ENCODE data around the gene CDH4. TPM values are rescaled to one million over a fixed set of nuclear protein-coding genes. Genes with fewer than 3 reads are reported as not detected.

Gene CDH4
- total RNA-seq, 1 donor from 2014 or later = 0.06 TPM

DNA sequence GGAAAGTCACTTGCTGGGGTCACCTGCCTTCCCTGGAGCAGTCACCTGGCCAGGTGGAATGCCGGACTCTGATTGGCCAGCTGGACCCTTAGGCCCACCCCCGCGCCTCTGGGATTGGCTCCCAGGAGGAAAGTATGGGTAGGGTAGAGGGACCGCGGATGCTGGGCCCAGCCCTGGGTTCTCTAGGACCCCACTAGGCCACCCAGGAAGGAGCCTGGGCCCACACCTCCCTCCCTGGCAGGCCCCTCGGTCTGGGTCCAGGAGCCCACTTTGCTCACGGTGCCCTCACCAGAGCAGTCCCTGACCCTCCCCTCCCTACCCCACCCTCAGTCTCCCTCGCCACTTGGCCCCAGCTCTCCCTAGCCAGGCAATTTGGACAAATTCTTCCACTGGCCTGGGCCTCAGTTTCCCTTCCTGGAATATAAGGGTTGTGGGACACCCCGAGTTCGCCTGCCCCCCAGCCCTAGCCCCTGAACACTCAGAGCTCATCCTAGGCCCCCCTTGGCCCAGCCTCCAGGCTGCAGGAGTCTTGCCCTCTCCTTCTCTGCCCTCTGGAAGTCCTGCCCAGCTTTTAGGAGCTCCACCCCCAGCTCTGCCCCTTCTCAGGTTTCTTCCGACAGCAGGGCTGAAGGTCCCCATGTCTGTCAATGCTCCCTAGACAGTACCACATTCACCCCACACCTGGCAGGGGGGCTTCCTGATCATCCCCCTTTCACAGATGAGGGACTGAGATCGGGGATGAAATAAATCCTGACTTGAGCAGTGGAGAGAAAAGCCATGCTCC is 514.0 kb downstream of the CDH4 start:
- TF ChIP-seq, protein P1, sequence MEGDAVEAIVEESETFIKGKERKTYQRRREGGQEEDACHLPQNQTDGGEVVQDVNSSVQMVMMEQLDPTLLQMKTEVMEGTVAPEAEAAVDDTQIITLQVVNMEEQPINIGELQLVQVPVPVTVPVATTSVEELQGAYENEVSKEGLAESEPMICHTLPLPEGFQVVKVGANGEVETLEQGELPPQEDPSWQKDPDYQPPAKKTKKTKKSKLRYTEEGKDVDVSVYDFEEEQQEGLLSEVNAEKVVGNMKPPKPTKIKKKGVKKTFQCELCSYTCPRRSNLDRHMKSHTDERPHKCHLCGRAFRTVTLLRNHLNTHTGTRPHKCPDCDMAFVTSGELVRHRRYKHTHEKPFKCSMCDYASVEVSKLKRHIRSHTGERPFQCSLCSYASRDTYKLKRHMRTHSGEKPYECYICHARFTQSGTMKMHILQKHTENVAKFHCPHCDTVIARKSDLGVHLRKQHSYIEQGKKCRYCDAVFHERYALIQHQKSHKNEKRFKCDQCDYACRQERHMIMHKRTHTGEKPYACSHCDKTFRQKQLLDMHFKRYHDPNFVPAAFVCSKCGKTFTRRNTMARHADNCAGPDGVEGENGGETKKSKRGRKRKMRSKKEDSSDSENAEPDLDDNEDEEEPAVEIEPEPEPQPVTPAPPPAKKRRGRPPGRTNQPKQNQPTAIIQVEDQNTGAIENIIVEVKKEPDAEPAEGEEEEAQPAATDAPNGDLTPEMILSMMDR (IDR thresholded peaks at IDR 0.05) = no peak
- ATAC-seq = no peak
- Histone ChIP-seq H3K36me3 (no peaks in the 10 kb centered on the region), H3K9me3 (no peaks in the 10 kb centered on the region), H3K27me3 (ENCODE audit: low read depth) (peaks cover 21% of the 10 kb centered on the region), H3K4me1 (no peaks in the 10 kb centered on the region), H3K27ac (no peak overlapping the region), H3K4me3 (no peak overlapping the region)
- intact Hi-C loops (cut with DNase I) = no loop called here
- DNase-seq = no peak

DNA sequence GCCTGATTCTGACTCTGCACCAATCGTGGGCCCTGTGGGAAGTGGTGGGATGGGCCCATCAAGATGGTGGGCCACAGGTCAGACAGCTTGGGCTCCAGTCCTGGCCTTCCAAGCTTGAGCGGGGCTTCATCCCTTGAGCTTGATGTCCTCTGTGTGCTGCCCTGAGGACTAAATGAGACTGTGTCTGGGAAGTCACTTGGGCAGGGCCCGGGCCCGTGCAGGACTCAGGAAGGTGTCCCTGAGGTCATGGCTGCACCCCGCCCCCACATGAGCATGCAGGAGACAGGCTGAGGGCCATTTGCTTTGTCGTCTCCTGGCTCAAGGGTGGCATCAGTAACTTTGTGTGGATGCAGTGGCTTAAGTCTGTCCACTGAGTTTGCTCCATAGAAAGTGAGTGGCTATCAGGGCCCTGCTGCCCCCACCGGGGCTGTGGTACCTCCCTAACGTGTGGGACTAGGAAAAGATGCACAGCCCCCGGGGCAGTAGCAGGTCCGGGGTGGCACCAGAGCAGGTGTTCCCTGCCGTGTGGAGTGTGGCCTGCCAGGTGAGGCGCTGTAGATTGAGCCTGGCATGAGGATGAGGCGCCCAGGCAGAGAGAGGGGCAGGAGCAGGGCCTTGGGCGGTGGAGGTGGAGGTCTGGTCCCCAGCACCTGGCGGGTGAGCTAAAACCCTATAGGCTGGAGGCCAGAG is 515.0 kb downstream of the CDH4 start:
- H3K36me3 ChIP-seq = no peaks in the 10 kb centered on the region
- peaks cover 21% of the 10 kb centered on the region for H3K27me3 ChIP-seq (ENCODE audit: low read depth)
- no peaks in the 10 kb centered on the region for H3K4me1 ChIP-seq
- TF ChIP-seq, protein P1 (IDR thresholded peaks at IDR 0.05) = no peak
- H3K9me3 ChIP-seq = no peaks in the 10 kb centered on the region
- no peak overlapping the region for H3K27ac ChIP-seq
- H3K4me3 ChIP-seq = no peak overlapping the region
- no peak for ATAC-seq
- intact Hi-C loops (cut with DNase I) = no loop called here
- no peak for DNase-seq

DNA sequence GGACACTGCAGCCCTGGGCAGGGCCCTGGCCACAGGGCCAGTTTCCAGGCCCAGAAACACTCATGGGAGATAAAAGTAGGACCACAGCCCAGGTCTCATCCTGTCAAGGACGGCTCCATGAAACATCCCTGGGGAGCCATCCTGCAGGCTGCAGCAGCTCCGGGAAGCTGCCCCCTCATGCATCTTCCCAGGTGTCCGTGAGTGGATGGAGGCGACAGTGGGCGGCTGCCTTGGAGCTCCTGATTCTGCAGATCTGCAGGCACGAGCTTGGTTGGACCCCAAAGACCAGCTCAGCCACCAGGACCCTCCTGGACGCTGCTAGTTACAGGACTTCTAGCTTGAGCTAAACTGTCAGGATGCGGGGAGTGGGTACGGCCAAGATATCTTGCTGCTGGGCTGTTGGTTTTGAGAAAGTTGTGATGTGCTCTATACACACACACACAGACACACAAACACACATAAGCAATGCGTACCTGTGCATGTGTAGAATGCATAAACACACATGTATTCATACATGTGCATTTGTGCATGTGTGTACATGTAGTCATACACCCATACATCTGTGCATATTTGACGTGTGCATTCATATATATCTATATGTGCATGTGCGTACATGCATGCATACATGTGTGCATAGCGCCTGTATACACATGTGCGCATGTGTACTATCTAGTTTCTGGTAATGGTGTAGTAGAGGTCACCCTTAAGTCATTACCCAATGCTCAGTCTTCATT is 515.9 kb downstream of the CDH4 start:
- ATAC-seq (no peak), DNase-seq (no peak)
- intact Hi-C loops (cut with DNase I) = no loop called here
- Histone ChIP-seq H3K4me3 (no peak overlapping the region), H3K36me3 (no peaks in the 10 kb centered on the region), H3K4me1 (no peaks in the 10 kb centered on the region), H3K9me3 (no peaks in the 10 kb centered on the region), H3K27me3 (ENCODE audit: low read depth) (peaks cover 21% of the 10 kb centered on the region), H3K27ac (no peak overlapping the region)
- TF ChIP-seq, protein P1 (IDR thresholded peaks at IDR 0.05) = no peak

DNA sequence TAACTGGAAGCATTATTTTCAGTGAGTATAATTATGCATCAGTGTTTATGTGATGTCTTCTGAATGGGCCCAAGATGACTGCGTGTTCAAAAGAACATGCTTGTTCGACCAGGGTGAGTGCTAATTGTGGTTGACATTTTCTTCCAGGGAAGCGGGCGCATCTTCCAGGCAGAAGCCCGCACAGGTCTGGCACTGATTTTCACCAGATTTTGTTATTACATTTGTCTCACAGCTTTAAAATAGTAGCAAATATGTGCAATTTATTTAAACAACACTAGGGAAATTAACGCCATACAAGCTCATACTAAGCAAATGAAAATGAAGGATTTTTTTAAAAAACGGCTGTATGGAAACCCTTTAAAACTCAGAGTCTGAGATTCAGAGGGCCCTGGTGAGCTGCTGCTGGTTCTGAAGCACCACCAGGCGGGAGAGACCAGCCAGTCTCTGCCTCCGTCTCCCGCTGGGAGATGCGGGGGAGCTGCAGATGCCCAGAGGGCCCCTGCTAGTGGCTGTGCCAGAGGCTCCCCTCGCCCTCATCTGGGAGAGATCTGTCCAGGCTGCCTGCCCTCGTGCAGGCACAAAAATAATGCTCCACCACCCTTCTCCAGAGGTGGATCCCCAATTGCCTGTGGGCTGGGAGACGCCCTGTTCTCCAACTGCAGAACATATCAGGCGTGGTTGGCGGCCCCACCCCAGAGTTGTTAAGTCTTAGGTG is 516.7 kb downstream of the CDH4 start:
- Histone ChIP-seq H3K4me3 (no peak overlapping the region), H3K36me3 (no peaks in the 10 kb centered on the region), H3K4me1 (no peaks in the 10 kb centered on the region), H3K27me3 (ENCODE audit: low read depth) (peaks cover 17% of the 10 kb centered on the region), H3K9me3 (no peaks in the 10 kb centered on the region), H3K27ac (no peak overlapping the region)
- intact Hi-C loops (cut with DNase I) = no loop called here
- TF ChIP-seq, protein P1 (IDR thresholded peaks at IDR 0.05) = no peak
- ATAC-seq (no peak), DNase-seq (no peak)

DNA sequence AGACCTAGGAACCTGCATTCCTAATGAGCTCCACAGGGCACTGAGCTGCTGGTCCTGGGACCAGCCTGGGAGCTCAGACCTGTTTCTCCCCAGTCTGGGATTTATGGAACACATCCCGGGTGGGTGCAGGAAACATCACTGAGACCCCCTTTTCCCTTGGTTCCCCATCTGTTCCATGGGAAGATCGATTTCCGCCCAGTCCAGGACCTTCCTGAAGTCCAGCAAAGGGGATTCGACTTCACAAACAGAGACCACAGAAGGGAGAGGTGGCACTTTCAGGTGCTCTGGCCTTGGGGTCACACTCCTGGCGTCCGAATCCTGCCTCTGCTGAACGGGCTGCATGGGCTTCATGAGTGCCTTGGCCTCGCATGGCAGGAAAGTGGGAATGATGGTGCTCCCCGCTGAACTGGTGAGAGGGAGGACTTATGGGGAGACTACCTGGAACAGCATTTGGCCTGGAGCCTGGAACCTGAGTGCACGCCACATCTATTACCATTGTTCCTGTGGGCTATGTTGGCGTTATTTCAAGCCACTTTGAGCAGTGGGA is 517.3 kb downstream of the CDH4 start:
- no peak for DNase-seq
- peaks cover 17% of the 10 kb centered on the region for H3K27me3 ChIP-seq (ENCODE audit: low read depth)
- intact Hi-C loops (cut with DNase I) = no loop called here

More for the DNA sequence above, 517.3 kb downstream of the CDH4 start:
- Histone ChIP-seq H3K9me3 (no peaks in the 10 kb centered on the region), H3K4me1 (no peaks in the 10 kb centered on the region), H3K27ac (no peak overlapping the region), H3K36me3 (no peaks in the 10 kb centered on the region), H3K4me3 (no peak overlapping the region)
- TF ChIP-seq, protein P1 (IDR thresholded peaks at IDR 0.05) = no peak
- ATAC-seq = no peak
